ENCODE data around the gene CFAP410. TPM values are rescaled to one million over a fixed set of nuclear protein-coding genes. Genes with fewer than 3 reads are reported as not detected.

The CFAP410 gene
- total RNA-seq, 1 donor from 2014 or later: 10.4 TPM

DNA sequence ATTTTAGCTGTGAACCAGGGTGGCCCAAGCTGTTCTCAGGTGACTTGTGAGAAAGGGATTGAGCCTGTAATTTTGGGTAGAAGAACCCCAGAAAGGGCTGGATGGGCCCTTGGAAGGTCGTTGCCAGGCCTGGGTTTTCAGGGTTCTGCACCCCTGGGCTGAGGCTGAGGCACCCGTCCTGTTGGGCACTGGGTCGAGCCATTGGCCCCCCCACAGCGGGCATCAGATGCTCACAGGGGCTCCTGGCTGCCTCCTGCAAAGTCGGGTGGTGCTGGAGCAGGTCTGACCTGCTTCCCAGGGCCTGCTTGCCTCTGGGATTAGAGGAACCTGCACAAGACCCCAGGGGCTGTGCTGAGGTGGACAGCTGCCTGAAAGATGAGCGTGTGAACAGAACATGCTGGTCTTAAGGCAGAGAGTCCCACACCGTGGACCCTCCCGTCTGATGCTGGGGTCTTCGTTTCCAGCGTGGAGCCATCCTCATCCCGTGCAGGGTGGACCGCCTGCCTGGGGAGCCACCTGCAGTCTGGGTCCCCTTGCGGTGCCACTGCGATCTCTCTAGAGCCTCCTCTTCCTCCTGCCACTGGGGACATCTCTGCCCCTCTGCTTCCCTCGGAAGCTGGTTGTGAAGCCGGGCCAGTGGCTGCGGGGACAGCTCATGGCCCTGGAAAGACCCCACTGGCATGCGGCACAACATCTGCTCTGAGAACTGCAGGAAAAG lies 12.5 kb upstream of the CFAP410 start:
- H3K79me2 ChIP-seq (ENCODE audit: insufficient read depth, low read length): no peaks in the 10 kb centered on the region
- H3K9me3 ChIP-seq (ENCODE audit: insufficient read depth, low read depth, low read length): no peaks in the 10 kb centered on the region
- H3K4me1 Mint-ChIP-seq (ENCODE audit: low read depth, unreplicated experiment): no peaks in the 10 kb centered on the region
- TF ChIP-seq, protein P1, sequence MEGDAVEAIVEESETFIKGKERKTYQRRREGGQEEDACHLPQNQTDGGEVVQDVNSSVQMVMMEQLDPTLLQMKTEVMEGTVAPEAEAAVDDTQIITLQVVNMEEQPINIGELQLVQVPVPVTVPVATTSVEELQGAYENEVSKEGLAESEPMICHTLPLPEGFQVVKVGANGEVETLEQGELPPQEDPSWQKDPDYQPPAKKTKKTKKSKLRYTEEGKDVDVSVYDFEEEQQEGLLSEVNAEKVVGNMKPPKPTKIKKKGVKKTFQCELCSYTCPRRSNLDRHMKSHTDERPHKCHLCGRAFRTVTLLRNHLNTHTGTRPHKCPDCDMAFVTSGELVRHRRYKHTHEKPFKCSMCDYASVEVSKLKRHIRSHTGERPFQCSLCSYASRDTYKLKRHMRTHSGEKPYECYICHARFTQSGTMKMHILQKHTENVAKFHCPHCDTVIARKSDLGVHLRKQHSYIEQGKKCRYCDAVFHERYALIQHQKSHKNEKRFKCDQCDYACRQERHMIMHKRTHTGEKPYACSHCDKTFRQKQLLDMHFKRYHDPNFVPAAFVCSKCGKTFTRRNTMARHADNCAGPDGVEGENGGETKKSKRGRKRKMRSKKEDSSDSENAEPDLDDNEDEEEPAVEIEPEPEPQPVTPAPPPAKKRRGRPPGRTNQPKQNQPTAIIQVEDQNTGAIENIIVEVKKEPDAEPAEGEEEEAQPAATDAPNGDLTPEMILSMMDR (IDR thresholded peaks at IDR 0.05; ENCODE audit: insufficient read depth, low read depth, low read length): no peak
- TF ChIP-seq EZH2 (IDR thresholded peaks at IDR 0.05; ENCODE audit: insufficient read depth, low read length): no peak
- H3K27ac Mint-ChIP-seq (ENCODE audit: unreplicated experiment): no peak overlapping the region
- H4K20me1 ChIP-seq (ENCODE audit: insufficient read depth, low read length): no peaks in the 10 kb centered on the region
- peaks cover 5% of the 10 kb centered on the region for H3K9me3 Mint-ChIP-seq (ENCODE audit: unreplicated experiment)
- no peak overlapping the region for H3K4me2 ChIP-seq (ENCODE audit: low read length)
- no peak overlapping the region for H3K4me3 Mint-ChIP-seq (ENCODE audit: unreplicated experiment)
- H3K4me1 ChIP-seq (ENCODE audit: insufficient read depth, low read length): no peaks in the 10 kb centered on the region
- H3K27me3 ChIP-seq (ENCODE audit: insufficient read depth, low read length): peaks cover 14% of the 10 kb centered on the region
- H3K4me3 ChIP-seq (ENCODE audit: insufficient read depth, low read depth, low read length): no peak overlapping the region
- peaks cover 63% of the 10 kb centered on the region for H3K27me3 Mint-ChIP-seq (ENCODE audit: low read depth, unreplicated experiment)
- no peaks in the 10 kb centered on the region for H3K36me3 ChIP-seq (ENCODE audit: insufficient read depth, low read length)
- no peak overlapping the region for H3K9ac ChIP-seq (ENCODE audit: low read length)
- DNase-seq (ENCODE audit: low read depth) (no peak), FAIRE-seq (no peak)
- H3K36me3 Mint-ChIP-seq (ENCODE audit: low read depth, unreplicated experiment): no peaks in the 10 kb centered on the region
- H3K27ac ChIP-seq (ENCODE audit: low read depth, low read length): no peak overlapping the region
- H2AFZ ChIP-seq (ENCODE audit: low read depth, low read length): no peak overlapping the region

DNA sequence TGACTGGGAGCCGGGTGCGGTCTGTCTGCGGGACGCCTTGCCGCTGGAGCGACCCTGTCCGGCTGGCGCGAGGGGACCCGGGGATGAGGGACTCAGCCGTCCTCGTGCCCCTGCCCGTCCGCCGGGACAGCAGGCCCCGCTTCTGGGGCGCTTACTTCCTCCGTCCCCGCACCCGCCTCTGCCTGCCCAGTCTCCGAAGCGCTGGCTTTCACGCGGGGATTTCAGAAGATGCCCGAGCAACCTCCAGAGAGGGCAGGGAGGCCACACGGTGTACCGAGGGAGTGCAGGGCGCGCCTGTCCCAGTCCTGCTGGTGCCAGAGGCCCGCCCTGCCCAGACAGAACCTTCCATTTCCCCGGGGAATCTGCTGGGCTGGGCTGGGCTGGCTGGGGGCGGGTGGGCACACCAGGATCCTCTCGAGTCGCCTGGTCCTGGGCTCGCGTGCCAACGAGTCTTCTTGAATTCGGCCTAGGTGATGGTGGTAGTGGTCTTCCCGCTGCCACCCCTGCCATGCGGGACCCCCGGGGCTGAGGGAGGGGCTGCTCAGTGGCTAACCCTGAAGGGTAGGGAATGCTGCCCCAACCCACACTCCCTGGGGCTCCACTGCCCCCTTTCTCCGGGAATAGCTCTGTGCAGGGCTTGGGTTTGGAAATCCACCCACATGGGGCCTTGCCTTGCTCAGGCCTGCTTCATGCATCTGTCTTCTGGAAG lies 11.7 kb upstream of the CFAP410 start:
- Mint-ChIP-seq H3K9me3 (ENCODE audit: unreplicated experiment) (peaks cover 3% of the 10 kb centered on the region), H3K4me3 (ENCODE audit: unreplicated experiment) (no peak overlapping the region), H3K27ac (ENCODE audit: unreplicated experiment) (no peak overlapping the region), H3K4me1 (ENCODE audit: low read depth, unreplicated experiment) (no peaks in the 10 kb centered on the region), H3K36me3 (ENCODE audit: low read depth, unreplicated experiment) (no peaks in the 10 kb centered on the region), H3K27me3 (ENCODE audit: low read depth, unreplicated experiment) (peaks cover 70% of the 10 kb centered on the region)
- no peaks in the 10 kb centered on the region for H3K36me3 ChIP-seq (ENCODE audit: insufficient read depth, low read length)
- DNase-seq (ENCODE audit: low read depth) (no peak), FAIRE-seq (no peak)
- no peak overlapping the region for H3K4me2 ChIP-seq (ENCODE audit: low read length)
- no peaks in the 10 kb centered on the region for H4K20me1 ChIP-seq (ENCODE audit: insufficient read depth, low read length)
- no peaks in the 10 kb centered on the region for H3K9me3 ChIP-seq (ENCODE audit: insufficient read depth, low read depth, low read length)
- H2AFZ ChIP-seq (ENCODE audit: low read depth, low read length): no peak overlapping the region
- no peak overlapping the region for H3K4me3 ChIP-seq (ENCODE audit: insufficient read depth, low read depth, low read length)
- TF ChIP-seq, protein P1 (IDR thresholded peaks at IDR 0.05; ENCODE audit: insufficient read depth, low read depth, low read length): no peak
- peak; percentile 28 for TF ChIP-seq EZH2 (IDR thresholded peaks at IDR 0.05; ENCODE audit: insufficient read depth, low read length)
- H3K9ac ChIP-seq (ENCODE audit: low read length): no peak overlapping the region
- H3K27ac ChIP-seq (ENCODE audit: low read depth, low read length): no peak overlapping the region
- H3K27me3 ChIP-seq (ENCODE audit: insufficient read depth, low read length): peaks cover 14% of the 10 kb centered on the region
- no peaks in the 10 kb centered on the region for H3K4me1 ChIP-seq (ENCODE audit: insufficient read depth, low read length)
- H3K79me2 ChIP-seq (ENCODE audit: insufficient read depth, low read length): no peaks in the 10 kb centered on the region

All from astrocyte (in vitro differentiated cells and primary cell).